ENCODE data around the gene PHOSPHO2. TPM values are rescaled to one million over a fixed set of nuclear protein-coding genes. Genes with fewer than 3 reads are reported as not detected.
A peak's percentile ranks its signal among the peaks of the same experiment; 100 is the strongest.

Gene PHOSPHO2, protein sequence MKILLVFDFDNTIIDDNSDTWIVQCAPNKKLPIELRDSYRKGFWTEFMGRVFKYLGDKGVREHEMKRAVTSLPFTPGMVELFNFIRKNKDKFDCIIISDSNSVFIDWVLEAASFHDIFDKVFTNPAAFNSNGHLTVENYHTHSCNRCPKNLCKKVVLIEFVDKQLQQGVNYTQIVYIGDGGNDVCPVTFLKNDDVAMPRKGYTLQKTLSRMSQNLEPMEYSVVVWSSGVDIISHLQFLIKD
- 1 to 10 TPM; 4.1 to 5.9 (median 4.4) TPM for total RNA-seq
- 3.5 TPM for polyA plus RNA-seq
- long read RNA-seq, donor 1, partial matches to known transcripts = 0 of 4 reads
- long read RNA-seq, donor 1, other reads (novel, unspliced or antisense) = 0 of 4 reads
- long read RNA-seq, donor 2, partial matches to known transcripts = 1 of 3 reads
- long read RNA-seq, donor 2, other reads (novel, unspliced or antisense) = 1 of 3 reads
- long read RNA-seq, donor 3, partial matches to known transcripts = 2 of 8 reads
- long read RNA-seq, donor 3, other reads (novel, unspliced or antisense) = 0 of 8 reads
- long read RNA-seq, donor 4, partial matches to known transcripts = 0 of 2 reads
- long read RNA-seq, donor 4, other reads (novel, unspliced or antisense) = 0 of 2 reads

DNA sequence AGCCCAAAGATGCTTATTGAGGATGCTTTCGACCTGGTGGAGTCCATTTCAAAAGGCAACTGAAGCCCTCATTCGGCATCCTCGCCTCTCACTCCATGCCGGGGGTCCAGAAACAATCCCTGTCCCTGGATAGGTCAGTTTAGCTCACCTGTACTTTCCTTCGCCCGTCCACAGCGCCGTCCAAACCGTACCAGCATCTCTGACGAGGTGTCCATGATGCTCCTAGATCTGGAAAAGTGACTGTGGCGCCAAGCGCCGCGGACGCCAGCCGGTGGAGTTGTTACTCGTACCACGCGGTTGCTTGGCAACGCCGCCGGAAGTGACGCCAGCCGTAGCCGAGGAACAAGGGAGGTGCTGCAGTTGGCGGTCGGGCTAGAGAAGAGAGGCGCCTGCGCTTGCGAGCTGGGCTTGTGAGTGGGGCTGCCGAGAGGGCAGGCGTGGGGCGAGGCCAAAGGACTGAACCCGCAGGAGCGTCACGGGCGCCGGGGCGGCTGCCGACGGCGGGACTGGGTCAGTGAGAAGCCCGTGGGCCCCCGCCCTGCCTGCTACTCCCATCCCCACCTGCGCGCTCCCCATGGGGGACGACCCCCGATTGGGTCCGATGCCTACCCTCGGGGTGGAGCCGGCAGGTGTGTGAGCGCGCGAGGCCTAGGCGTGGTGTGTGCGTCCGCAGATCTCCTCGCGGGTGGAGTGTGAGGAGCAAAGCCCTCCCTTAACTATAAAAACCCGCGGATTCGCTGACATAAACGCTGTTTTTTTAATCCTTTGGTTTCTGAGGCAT lies at the start of gene PHOSPHO2, which contains the start of gene CFAP210:
TSS of gene PHOSPHO2 (plus strand) at position 357 of the 781 bp plus-strand sequence. CDS start 6,503 bp downstream, outside the sequence.
TSS of gene CFAP210 (minus strand) at position 293 of the 781 bp plus-strand sequence. CDS start at position 215, 78 bp downstream.
- Histone ChIP-seq H3K4me3 (ENCODE audit: low read length) (peak within 1 kb of the TSS; percentile 74), H3K9me3 (ENCODE audit: control insufficient read depth, low read length) (peaks cover 2% of the 10 kb centered on the region), H3K4me1 (ENCODE audit: control insufficient read depth, insufficient read depth, low read length) (no peaks in the 10 kb centered on the region), H3K27ac (ENCODE audit: low read length) (peak within 1 kb of the TSS; percentile 66), H3K27me3 (ENCODE audit: control insufficient read depth, insufficient read depth) (no peaks in the 10 kb centered on the region)
- ATAC-seq = peak; percentile 100
- under 1% methylated on average over 63 of the region's 63 CpGs for WGBS
- intact Hi-C loops (cut with DNase I) = no loop called here
- DNase-seq = peak; percentile 100

DNA sequence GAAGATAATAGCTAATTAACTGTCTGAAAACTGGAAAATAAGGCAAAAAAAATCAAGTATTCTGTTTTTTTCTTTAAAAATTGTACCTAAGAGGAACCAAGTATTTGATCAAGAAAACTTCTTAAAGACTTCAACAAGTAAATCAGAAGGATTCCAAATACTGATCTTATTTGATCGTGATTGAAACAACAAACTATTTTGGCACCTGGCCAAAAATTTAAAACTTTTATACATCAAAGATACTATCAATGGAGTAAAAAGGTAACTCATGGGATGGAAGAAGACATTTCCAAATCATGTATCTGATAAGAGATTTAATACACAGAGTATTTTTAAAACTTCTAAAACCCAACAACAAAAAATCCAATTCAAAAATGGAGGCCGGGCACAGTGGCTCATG lies 46.8 kb upstream of the PHOSPHO2 start:
- Histone ChIP-seq H3K27me3 (ENCODE audit: control insufficient read depth, insufficient read depth) (no peaks in the 10 kb centered on the region), H3K9me3 (ENCODE audit: control insufficient read depth, low read length) (no peaks in the 10 kb centered on the region), H3K4me3 (ENCODE audit: low read length) (no peak overlapping the region), H3K4me1 (ENCODE audit: control insufficient read depth, insufficient read depth, low read length) (no peaks in the 10 kb centered on the region), H3K27ac (ENCODE audit: low read length) (no peak overlapping the region)
- intact Hi-C loops (cut with DNase I) = no loop called here
- no peak for DNase-seq
- WGBS = 90% methylated on average over 2 of the region's 2 CpGs
- no peak for ATAC-seq

DNA sequence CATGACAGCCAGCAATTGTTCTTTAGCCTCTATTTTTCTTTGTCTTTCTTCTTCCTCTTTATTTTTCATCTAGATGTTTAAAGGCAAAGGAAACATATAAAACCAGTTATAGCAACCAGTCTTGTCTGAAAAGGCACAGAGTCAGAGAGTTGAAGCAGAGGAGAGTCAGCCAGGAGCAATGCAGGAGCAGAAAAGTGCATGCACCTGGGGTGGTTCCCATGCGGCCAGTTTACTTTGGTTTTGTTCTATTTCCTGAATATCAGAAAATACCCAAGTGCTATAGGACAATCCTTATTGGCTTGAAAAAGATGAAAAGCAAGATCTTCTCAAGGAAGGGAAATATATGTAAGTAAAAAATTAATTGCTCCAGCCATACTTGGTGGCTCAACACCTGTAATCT lies 45.0 kb upstream of the PHOSPHO2 start:
- H3K27me3 ChIP-seq (ENCODE audit: control insufficient read depth, insufficient read depth) = no peaks in the 10 kb centered on the region
- H3K4me3 ChIP-seq (ENCODE audit: low read length) = no peak overlapping the region
- H3K4me1 ChIP-seq (ENCODE audit: control insufficient read depth, insufficient read depth, low read length) = no peaks in the 10 kb centered on the region
- DNase-seq (no peak), ATAC-seq (no peak)
- no peaks in the 10 kb centered on the region for H3K9me3 ChIP-seq (ENCODE audit: control insufficient read depth, low read length)
- WGBS = 67% methylated on average over 1 of the region's 1 CpG
- H3K27ac ChIP-seq (ENCODE audit: low read length) = no peak overlapping the region
- intact Hi-C loops (cut with DNase I) = no loop called here

DNA sequence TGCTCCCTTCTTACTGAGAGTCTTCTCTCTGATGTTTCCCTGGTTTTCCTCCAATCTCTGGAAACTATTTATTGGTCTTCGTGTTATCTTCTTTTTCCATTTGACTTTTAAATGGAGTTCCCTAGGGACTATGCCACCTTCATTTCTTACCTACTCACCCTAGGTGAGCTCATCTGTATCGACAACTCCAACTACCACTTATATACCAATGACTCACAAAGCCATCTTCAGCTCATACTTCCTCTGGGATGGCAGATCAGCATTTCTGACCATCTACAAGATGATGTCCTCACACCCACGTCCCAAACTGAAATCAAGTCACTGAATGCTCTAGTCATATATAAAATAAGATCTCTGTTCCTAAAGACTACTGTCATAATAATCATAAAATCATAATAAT lies 40.6 kb upstream of the PHOSPHO2 start:
- DNase-seq (no peak), ATAC-seq (no peak)
- no peaks in the 10 kb centered on the region for H3K9me3 ChIP-seq (ENCODE audit: control insufficient read depth, low read length)
- H3K27me3 ChIP-seq (ENCODE audit: control insufficient read depth, insufficient read depth) = no peaks in the 10 kb centered on the region
- WGBS = 70% methylated on average over 3 of the region's 3 CpGs
- H3K4me3 ChIP-seq (ENCODE audit: low read length) = no peak overlapping the region
- H3K27ac ChIP-seq (ENCODE audit: low read length) = no peak overlapping the region
- no peaks in the 10 kb centered on the region for H3K4me1 ChIP-seq (ENCODE audit: control insufficient read depth, insufficient read depth, low read length)
- intact Hi-C loops (cut with DNase I) = no loop called here

DNA sequence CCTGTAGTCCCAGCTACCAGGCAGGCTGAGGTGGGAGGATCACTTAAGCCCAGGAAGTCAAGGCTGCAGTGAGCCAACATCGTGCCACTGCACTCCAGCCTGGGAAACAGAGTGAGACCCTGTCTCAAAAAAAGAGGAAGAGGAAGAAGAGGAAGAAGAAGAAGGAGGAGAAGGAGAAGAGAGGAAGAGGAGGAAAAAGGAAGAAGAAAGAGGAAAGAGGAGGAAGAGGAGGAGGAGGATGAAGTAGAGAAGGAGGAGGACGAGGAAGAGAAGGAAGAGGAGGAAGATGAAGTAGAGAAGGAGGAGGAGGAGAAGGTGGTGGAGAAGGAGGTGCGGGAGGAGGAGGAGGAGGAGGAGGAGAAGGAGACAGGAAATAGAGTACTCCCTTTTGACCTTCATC lies 38.1 kb upstream of the PHOSPHO2 start:
- WGBS = 69% methylated on average over 3 of the region's 3 CpGs
- Histone ChIP-seq H3K4me3 (ENCODE audit: low read length) (no peak overlapping the region), H3K27ac (ENCODE audit: low read length) (no peak overlapping the region)

DNA sequence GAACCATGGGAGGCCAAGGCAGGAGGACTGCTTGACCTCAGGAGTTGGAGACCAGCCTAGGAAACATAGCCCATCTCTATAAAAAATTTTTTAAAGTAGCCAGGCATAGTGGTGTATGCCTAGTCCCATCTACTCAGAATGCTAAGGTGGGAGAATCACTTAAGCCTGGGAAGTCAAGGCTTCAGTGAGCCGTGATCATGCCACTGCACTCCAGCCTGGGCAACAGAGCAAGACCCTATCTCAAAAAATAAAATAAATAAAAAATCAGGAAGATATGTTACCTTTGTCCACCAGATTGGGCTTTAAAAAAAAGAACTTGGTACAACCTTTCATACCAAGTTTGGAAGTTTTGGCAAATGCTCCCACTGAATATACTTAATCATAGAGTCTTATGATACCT lies 35.4 kb upstream of the PHOSPHO2 start:
- intact Hi-C loops (cut with DNase I) = no loop called here
- no peaks in the 10 kb centered on the region for H3K4me1 ChIP-seq (ENCODE audit: control insufficient read depth, insufficient read depth, low read length)
- DNase-seq (no peak), ATAC-seq (no peak)
- no peak overlapping the region for H3K27ac ChIP-seq (ENCODE audit: low read length)
- H3K4me3 ChIP-seq (ENCODE audit: low read length) = no peak overlapping the region
- WGBS = 96% methylated on average over 1 of the region's 1 CpG
- H3K9me3 ChIP-seq (ENCODE audit: control insufficient read depth, low read length) = no peaks in the 10 kb centered on the region
- H3K27me3 ChIP-seq (ENCODE audit: control insufficient read depth, insufficient read depth) = no peaks in the 10 kb centered on the region

More for the DNA sequence above, 38.1 kb upstream of the PHOSPHO2 start:
- ATAC-seq (no peak), DNase-seq (no peak)
- H3K27me3 ChIP-seq (ENCODE audit: control insufficient read depth, insufficient read depth) = no peaks in the 10 kb centered on the region
- intact Hi-C loops (cut with DNase I) = no loop called here
- no peaks in the 10 kb centered on the region for H3K4me1 ChIP-seq (ENCODE audit: control insufficient read depth, insufficient read depth, low read length)
- no peaks in the 10 kb centered on the region for H3K9me3 ChIP-seq (ENCODE audit: control insufficient read depth, low read length)

DNA sequence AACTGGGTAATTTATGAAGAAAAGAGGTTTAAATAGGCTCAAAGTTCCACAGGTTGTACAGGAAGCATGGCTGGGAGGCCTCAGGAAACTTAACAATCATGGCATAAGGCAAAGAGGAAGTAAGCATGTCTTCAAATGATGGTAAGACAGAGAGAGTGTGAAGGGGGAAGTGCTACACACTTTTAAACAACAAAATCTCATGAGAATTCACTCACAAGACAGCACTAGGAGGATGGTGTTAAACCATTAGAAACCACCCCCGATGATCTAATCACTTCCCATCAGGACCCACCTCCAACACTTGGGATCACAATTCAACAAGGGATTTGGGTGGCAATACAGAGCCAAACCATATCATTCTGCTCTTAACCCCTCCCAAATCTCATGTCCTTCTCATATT lies 34.9 kb upstream of the PHOSPHO2 start:
- intact Hi-C loops (cut with DNase I) = no loop called here
- WGBS = 85% methylated on average over 1 of the region's 1 CpG
- no peak for DNase-seq

DNA sequence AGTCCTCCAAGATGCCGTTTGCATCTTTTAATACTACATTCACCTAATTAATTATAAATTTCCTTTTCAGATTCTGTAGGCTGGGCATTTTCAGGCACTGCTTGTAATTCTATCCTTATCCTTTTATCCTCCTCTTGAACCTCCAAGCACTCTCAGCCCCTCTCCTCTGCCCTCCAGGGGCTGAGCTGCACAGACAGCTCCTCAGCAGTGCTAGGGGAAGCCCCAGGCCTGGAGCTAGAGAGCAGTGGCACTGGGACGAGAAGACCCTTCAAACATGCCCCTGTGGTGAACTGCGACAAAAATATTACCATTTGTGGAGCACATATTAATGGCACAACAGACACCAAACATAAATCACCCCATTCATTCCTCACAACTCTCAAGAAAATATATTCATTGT lies 33.0 kb upstream of the PHOSPHO2 start:
- Histone ChIP-seq H3K9me3 (ENCODE audit: control insufficient read depth, low read length) (no peaks in the 10 kb centered on the region), H3K4me3 (ENCODE audit: low read length) (no peak overlapping the region), H3K4me1 (ENCODE audit: control insufficient read depth, insufficient read depth, low read length) (no peaks in the 10 kb centered on the region), H3K27ac (ENCODE audit: low read length) (no peak overlapping the region), H3K27me3 (ENCODE audit: control insufficient read depth, insufficient read depth) (no peaks in the 10 kb centered on the region)
- no peak for DNase-seq
- intact Hi-C loops (cut with DNase I) = no loop called here
- WGBS = 80% methylated on average over 3 of the region's 3 CpGs
- ATAC-seq = no peak

More for the DNA sequence above, 34.9 kb upstream of the PHOSPHO2 start:
- H3K4me3 ChIP-seq (ENCODE audit: low read length) = no peak overlapping the region
- no peak for ATAC-seq
- H3K9me3 ChIP-seq (ENCODE audit: control insufficient read depth, low read length) = no peaks in the 10 kb centered on the region
- H3K27me3 ChIP-seq (ENCODE audit: control insufficient read depth, insufficient read depth) = no peaks in the 10 kb centered on the region
- no peaks in the 10 kb centered on the region for H3K4me1 ChIP-seq (ENCODE audit: control insufficient read depth, insufficient read depth, low read length)
- no peak overlapping the region for H3K27ac ChIP-seq (ENCODE audit: low read length)

DNA sequence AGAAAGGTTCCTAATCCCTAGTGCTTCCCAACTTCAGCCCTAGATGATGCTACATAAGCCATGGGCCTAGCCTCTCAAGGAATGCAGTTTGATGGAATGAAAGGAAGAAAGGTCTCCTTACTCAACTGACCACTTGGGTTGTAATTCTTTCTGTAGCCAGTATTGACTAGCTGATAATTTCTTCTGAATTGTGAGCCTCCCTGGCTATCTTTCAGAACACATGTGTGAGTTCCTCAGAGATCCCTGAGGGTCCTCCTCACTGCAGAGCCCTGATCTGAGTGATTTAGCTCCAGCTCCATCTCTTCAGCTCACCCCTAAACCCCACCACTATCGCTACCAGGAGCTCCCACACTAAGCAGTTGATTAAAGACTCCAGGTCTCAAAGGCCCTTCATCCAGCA lies 31.5 kb upstream of the PHOSPHO2 start:
- no peaks in the 10 kb centered on the region for H3K27me3 ChIP-seq (ENCODE audit: control insufficient read depth, insufficient read depth)
- H3K4me3 ChIP-seq (ENCODE audit: low read length) = no peak overlapping the region
- ATAC-seq (no peak), DNase-seq (no peak)
- intact Hi-C loops (cut with DNase I) = no loop called here
- no peaks in the 10 kb centered on the region for H3K4me1 ChIP-seq (ENCODE audit: control insufficient read depth, insufficient read depth, low read length)
- H3K27ac ChIP-seq (ENCODE audit: low read length) = no peak overlapping the region
- WGBS = 93% methylated on average over 1 of the region's 1 CpG
- H3K9me3 ChIP-seq (ENCODE audit: control insufficient read depth, low read length) = no peaks in the 10 kb centered on the region

DNA sequence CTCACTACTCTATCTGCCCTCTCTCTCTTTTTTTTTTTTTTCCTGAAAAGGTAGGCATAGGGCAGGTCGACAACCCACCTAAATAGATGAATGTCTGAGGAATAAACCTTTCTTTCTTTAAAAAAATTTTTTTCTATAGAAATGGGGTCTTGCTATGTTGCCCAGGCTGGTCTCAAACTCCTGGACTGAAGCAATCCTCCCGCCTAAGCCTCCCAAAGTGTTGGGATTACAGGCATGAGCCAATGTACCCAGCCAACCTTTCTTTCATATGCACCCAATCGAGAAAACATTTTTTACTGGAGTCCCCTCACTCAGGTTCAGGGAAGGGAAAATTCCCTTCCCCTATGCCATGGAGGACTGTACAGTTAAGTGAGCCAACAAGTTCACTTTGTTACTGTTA lies 31.0 kb upstream of the PHOSPHO2 start:
- DNase-seq (no peak), ATAC-seq (no peak)
- Histone ChIP-seq H3K27me3 (ENCODE audit: control insufficient read depth, insufficient read depth) (no peaks in the 10 kb centered on the region), H3K4me3 (ENCODE audit: low read length) (no peak overlapping the region), H3K9me3 (ENCODE audit: control insufficient read depth, low read length) (no peaks in the 10 kb centered on the region), H3K4me1 (ENCODE audit: control insufficient read depth, insufficient read depth, low read length) (no peaks in the 10 kb centered on the region), H3K27ac (ENCODE audit: low read length) (no peak overlapping the region)
- intact Hi-C loops (cut with DNase I) = no loop called here
- 95% methylated on average over 3 of the region's 3 CpGs for WGBS

DNA sequence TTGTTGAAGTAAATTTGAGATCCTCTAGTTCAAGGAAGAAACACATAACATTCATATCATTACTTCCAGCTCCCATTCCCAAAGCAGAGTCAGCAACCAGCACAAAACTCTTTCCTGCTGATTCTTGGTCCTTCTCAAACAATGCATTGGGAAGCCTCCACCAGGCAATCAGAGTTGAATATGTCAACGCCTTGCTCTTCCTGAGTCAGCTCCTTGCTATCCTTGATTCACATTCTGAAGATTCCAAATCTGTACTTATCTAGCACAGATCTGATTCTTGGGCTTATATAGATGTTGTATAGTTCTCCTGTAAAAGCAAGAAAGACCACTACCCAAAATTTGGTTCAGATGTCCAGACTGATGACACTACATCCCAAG lies 29.7 kb upstream of the PHOSPHO2 start:
- Histone ChIP-seq H3K4me3 (ENCODE audit: low read length) (no peak overlapping the region), H3K9me3 (ENCODE audit: control insufficient read depth, low read length) (no peaks in the 10 kb centered on the region), H3K27ac (ENCODE audit: low read length) (no peak overlapping the region), H3K4me1 (ENCODE audit: control insufficient read depth, insufficient read depth, low read length) (no peaks in the 10 kb centered on the region), H3K27me3 (ENCODE audit: control insufficient read depth, insufficient read depth) (no peaks in the 10 kb centered on the region)
- intact Hi-C loops (cut with DNase I) = no loop called here
- DNase-seq (no peak), ATAC-seq (peak in 1 of 2 donors; percentile 62)
- WGBS = 69% methylated on average over 1 of the region's 1 CpG
